Neural crest cell (in vitro differentiated cells): ENCODE results near the gene FRAT1. TPM values are rescaled to one million over a fixed set of nuclear protein-coding genes. Genes with fewer than 3 reads are reported as not detected.

Experiments
- DNase-seq: peaks from one replicate; pipeline ENCODE4 v3.0.0; 2021; ENCODE audit warnings: low read depth, mixed read lengths, low spot score
- H3K27ac Mint-ChIP-seq: one replicate; pipeline ENCODE4 v1.8.0; 2021; ENCODE audit warnings: mild to moderate bottlenecking, mixed read lengths; ENCODE audit not compliant: unreplicated experiment
- H3K27me3 Mint-ChIP-seq: 2 replicates; pipeline ENCODE4 v1.8.0; 2021; ENCODE audit warnings: low read depth, mild to moderate bottlenecking, mixed read lengths
- H3K36me3 Mint-ChIP-seq: 2 replicates; pipeline ENCODE4 v1.8.0; 2021; ENCODE audit warnings: low read depth, mild to moderate bottlenecking, mixed read lengths
- H3K4me1 Mint-ChIP-seq: 2 replicates; pipeline ENCODE4 v1.8.0; 2021; ENCODE audit warnings: mixed read lengths
- H3K4me3 Mint-ChIP-seq: one replicate; pipeline ENCODE4 v1.8.0; 2021; ENCODE audit warnings: mild to moderate bottlenecking, mixed read lengths
- H3K9me3 Mint-ChIP-seq: 2 replicates; pipeline ENCODE4 v1.8.0; 2021; ENCODE audit warnings: mixed read lengths
- total RNA-seq: library from RNA; stranded (reverse); gene quantifications from 2 replicates; pipeline ENCODE4 v1.2.1, GENCODE V29; 2021
- TF ChIP-seq, protein P1 (sequence below): fragments of 200-600 bp; sonication (generic); conservative IDR thresholded peaks from 2 replicates; pipeline ENCODE4 v1.5.0; 2021; ENCODE audit warnings: antibody characterized with exemption, mild to moderate bottlenecking

FRAT1 gene
- total RNA-seq, 1 donor from 2014 or later = 2.2 TPM

GRCh38 chr10:97356318-97356914 is 37.3 kb downstream of the FRAT1 start:
- no peaks in the 10 kb centered on the region for H3K9me3 Mint-ChIP-seq
- TF ChIP-seq, protein P1, sequence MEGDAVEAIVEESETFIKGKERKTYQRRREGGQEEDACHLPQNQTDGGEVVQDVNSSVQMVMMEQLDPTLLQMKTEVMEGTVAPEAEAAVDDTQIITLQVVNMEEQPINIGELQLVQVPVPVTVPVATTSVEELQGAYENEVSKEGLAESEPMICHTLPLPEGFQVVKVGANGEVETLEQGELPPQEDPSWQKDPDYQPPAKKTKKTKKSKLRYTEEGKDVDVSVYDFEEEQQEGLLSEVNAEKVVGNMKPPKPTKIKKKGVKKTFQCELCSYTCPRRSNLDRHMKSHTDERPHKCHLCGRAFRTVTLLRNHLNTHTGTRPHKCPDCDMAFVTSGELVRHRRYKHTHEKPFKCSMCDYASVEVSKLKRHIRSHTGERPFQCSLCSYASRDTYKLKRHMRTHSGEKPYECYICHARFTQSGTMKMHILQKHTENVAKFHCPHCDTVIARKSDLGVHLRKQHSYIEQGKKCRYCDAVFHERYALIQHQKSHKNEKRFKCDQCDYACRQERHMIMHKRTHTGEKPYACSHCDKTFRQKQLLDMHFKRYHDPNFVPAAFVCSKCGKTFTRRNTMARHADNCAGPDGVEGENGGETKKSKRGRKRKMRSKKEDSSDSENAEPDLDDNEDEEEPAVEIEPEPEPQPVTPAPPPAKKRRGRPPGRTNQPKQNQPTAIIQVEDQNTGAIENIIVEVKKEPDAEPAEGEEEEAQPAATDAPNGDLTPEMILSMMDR = no peak
- H3K4me3 Mint-ChIP-seq = no peak overlapping the region
- H3K36me3 Mint-ChIP-seq = peaks cover 2% of the 10 kb centered on the region
- no peaks in the 10 kb centered on the region for H3K4me1 Mint-ChIP-seq
- DNase-seq = no peak
- no peak overlapping the region for H3K27ac Mint-ChIP-seq
- no peaks in the 10 kb centered on the region for H3K27me3 Mint-ChIP-seq

DNA sequence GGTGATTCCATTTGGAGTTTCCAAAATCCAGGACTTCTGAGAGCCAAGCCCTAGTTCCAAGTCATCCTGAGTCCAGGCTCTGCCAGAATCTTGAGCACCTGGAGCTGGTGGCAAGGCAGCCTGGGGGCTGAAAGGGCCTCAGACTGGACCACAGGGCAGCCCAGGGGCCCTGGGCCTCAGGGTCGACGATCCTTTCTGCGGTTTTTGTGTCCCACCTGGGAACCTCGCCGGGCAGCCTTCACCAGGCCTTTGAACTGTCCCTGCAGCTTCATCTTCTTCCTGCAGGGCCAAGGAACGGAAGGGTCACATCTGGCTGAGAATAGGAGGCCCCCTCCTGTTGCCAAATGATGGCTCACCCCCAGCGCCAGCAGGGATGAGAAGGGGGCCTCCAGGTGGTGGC is 37.8 kb downstream of the FRAT1 start:
- TF ChIP-seq, protein P1 = no peak
- no peak overlapping the region for H3K27ac Mint-ChIP-seq
- DNase-seq = no peak
- no peaks in the 10 kb centered on the region for H3K4me1 Mint-ChIP-seq
- peaks cover 2% of the 10 kb centered on the region for H3K36me3 Mint-ChIP-seq
- no peaks in the 10 kb centered on the region for H3K9me3 Mint-ChIP-seq
- no peak overlapping the region for H3K4me3 Mint-ChIP-seq
- H3K27me3 Mint-ChIP-seq = no peaks in the 10 kb centered on the region

DNA sequence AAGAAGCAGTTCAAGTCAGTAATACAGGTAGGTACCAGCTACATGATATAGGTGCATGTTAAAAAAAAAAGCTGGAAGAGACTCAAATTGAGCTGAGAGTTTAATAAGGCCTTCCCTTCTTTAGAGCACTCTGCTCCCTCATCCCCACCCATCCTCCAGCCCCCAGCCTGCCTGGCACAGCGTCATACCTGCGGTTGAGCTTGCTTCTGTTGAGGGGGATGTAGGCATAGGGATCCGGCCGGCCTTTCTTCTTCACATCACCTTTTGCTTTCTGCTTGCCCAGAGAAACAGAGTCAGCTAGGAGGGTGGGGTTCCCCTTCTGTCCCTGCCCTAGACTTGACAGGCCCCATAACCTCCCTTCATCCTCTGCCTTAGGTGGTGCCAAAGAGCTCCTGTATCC is 39.3 kb downstream of the FRAT1 start:
- no peak overlapping the region for H3K4me3 Mint-ChIP-seq
- H3K4me1 Mint-ChIP-seq = no peaks in the 10 kb centered on the region
- H3K9me3 Mint-ChIP-seq = no peaks in the 10 kb centered on the region
- H3K27me3 Mint-ChIP-seq = no peaks in the 10 kb centered on the region
- TF ChIP-seq, protein P1 = no peak
- H3K27ac Mint-ChIP-seq = no peak overlapping the region
- H3K36me3 Mint-ChIP-seq = peaks cover 2% of the 10 kb centered on the region
- no peak for DNase-seq

GRCh38 chr10:97358781-97359180 is 39.7 kb downstream of the FRAT1 start:
- Mint-ChIP-seq H3K27me3 (no peaks in the 10 kb centered on the region), H3K4me3 (no peak overlapping the region), H3K9me3 (no peaks in the 10 kb centered on the region), H3K27ac (no peak overlapping the region), H3K4me1 (no peaks in the 10 kb centered on the region), H3K36me3 (peaks cover 2% of the 10 kb centered on the region)
- TF ChIP-seq, protein P1 = no peak
- no peak for DNase-seq

GRCh38 chr10:97360705-97361536 is 41.9 kb downstream of the FRAT1 start:
- Mint-ChIP-seq H3K27ac (peak overlapping the region; percentile 83), H3K4me1 (no peaks in the 10 kb centered on the region), H3K36me3 (peaks cover 3% of the 10 kb centered on the region), H3K4me3 (no peak overlapping the region), H3K9me3 (no peaks in the 10 kb centered on the region), H3K27me3 (no peaks in the 10 kb centered on the region)
- TF ChIP-seq, protein P1 = no peak
- DNase-seq = no peak
